ENCODE results near the gene TRPM2. TPM values are rescaled to one million over a fixed set of nuclear protein-coding genes. Genes with fewer than 3 reads are reported as not detected.

TRPM2 gene
- total and polyA plus RNA-seq, 2 donors (not counting 1 experiment from before 2014, with no cell fraction given): not detected

DNA sequence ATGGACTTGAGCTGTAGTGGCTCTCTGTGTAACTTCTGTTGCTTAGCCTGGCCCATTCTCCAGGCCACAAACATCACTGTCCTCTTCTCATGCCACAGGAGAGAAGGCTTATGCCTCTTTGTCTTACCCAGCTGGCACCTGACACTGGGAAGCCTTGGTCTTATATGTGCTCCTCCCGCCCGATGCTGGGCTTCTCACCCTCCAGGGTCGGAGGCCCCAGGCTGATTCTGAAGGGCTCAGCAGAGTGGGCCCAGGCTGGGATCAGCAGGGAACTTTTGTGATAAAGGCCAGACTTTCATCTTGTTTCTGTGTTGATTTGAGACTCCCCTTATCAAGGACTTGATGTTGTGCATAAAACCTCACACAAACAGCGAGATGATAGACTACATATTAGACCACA is 29.8 kb downstream of the TRPM2 start:
- no peak overlapping the region for H3K27ac ChIP-seq (ENCODE audit: insufficient read depth, low read length)
- H3K4me2 ChIP-seq (ENCODE audit: extremely low read depth, insufficient read depth, low read length): no peak overlapping the region
- no peak overlapping the region for H2AFZ ChIP-seq (ENCODE audit: low read length)
- H3K4me3 ChIP-seq (replicated peaks in 1 of 4; ENCODE audit: control extremely low read depth in 1 of 4, insufficient read depth in 1 of 4, low read depth in 3 of 4, low read length in 4 of 4): no peak overlapping the region
- no peak overlapping the region for H3K9ac ChIP-seq (ENCODE audit: insufficient read depth, low read length)
- DNase-seq (ENCODE audit: low read depth in 2 of 2): no peak
- no peaks in the 10 kb centered on the region for H3K4me1 ChIP-seq (ENCODE audit: control insufficient read depth, extremely low read depth, insufficient read depth, low read length)
- H4K20me1 ChIP-seq (ENCODE audit: control insufficient read depth, extremely low read depth, insufficient read depth, low read length): no peaks in the 10 kb centered on the region
- no peaks in the 10 kb centered on the region for H3K27me3 ChIP-seq (ENCODE audit: control insufficient read depth, insufficient read depth, low read length)
- H3K9me3 ChIP-seq (ENCODE audit: control insufficient read depth, insufficient read depth, low read depth, low read length): no peaks in the 10 kb centered on the region
- no peaks in the 10 kb centered on the region for H3K79me2 ChIP-seq (ENCODE audit: control insufficient read depth, insufficient read depth, low read length)
- no peak for TF ChIP-seq EZH2 (IDR thresholded peaks at IDR 0.05; ENCODE audit: low read length, missing control alignments)
- TF ChIP-seq, protein P1, sequence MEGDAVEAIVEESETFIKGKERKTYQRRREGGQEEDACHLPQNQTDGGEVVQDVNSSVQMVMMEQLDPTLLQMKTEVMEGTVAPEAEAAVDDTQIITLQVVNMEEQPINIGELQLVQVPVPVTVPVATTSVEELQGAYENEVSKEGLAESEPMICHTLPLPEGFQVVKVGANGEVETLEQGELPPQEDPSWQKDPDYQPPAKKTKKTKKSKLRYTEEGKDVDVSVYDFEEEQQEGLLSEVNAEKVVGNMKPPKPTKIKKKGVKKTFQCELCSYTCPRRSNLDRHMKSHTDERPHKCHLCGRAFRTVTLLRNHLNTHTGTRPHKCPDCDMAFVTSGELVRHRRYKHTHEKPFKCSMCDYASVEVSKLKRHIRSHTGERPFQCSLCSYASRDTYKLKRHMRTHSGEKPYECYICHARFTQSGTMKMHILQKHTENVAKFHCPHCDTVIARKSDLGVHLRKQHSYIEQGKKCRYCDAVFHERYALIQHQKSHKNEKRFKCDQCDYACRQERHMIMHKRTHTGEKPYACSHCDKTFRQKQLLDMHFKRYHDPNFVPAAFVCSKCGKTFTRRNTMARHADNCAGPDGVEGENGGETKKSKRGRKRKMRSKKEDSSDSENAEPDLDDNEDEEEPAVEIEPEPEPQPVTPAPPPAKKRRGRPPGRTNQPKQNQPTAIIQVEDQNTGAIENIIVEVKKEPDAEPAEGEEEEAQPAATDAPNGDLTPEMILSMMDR (conservative IDR thresholded peaks at IDR 0.05 in 1 of 2, IDR thresholded peaks at IDR 0.05 in 1 of 2; ENCODE audit: low read depth in 1 of 2, low read length in 2 of 2): no peak
- no peaks in the 10 kb centered on the region for H3K36me3 ChIP-seq (ENCODE audit: control insufficient read depth, insufficient read depth, low read length)

DNA sequence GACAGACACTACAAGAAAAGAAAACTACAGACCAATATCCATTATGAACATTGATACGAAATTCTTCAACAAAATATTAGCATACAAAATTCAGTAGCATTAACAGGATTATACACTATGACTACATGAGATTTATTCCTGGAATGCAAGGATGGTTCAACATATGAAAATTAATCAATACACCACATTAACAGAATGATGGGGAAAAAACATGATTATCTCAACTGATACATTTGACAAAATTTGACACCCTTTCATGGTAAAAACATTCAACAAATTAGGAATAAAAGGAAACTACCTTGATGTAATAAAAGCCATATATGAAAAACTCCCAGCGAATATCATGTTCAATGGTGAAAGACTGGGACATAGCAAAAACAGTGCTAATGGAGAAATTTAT is 31.5 kb downstream of the TRPM2 start:
- no peak overlapping the region for H2AFZ ChIP-seq (ENCODE audit: low read length)
- no peak overlapping the region for H3K4me2 ChIP-seq (ENCODE audit: extremely low read depth, insufficient read depth, low read length)
- H3K27me3 ChIP-seq (ENCODE audit: control insufficient read depth, insufficient read depth, low read length): no peaks in the 10 kb centered on the region
- no peaks in the 10 kb centered on the region for H3K9me3 ChIP-seq (ENCODE audit: control insufficient read depth, insufficient read depth, low read depth, low read length)
- no peaks in the 10 kb centered on the region for H3K79me2 ChIP-seq (ENCODE audit: control insufficient read depth, insufficient read depth, low read length)
- H3K4me3 ChIP-seq (replicated peaks in 1 of 4; ENCODE audit: control extremely low read depth in 1 of 4, insufficient read depth in 1 of 4, low read depth in 3 of 4, low read length in 4 of 4): no peak overlapping the region
- TF ChIP-seq, protein P1 (conservative IDR thresholded peaks at IDR 0.05 in 1 of 2, IDR thresholded peaks at IDR 0.05 in 1 of 2; ENCODE audit: low read depth in 1 of 2, low read length in 2 of 2): no peak
- H4K20me1 ChIP-seq (ENCODE audit: control insufficient read depth, extremely low read depth, insufficient read depth, low read length): no peaks in the 10 kb centered on the region
- no peak overlapping the region for H3K9ac ChIP-seq (ENCODE audit: insufficient read depth, low read length)
- no peak for DNase-seq (ENCODE audit: low read depth in 2 of 2)
- H3K36me3 ChIP-seq (ENCODE audit: control insufficient read depth, insufficient read depth, low read length): no peaks in the 10 kb centered on the region
- H3K4me1 ChIP-seq (ENCODE audit: control insufficient read depth, extremely low read depth, insufficient read depth, low read length): no peaks in the 10 kb centered on the region
- H3K27ac ChIP-seq (ENCODE audit: insufficient read depth, low read length): no peak overlapping the region

DNA sequence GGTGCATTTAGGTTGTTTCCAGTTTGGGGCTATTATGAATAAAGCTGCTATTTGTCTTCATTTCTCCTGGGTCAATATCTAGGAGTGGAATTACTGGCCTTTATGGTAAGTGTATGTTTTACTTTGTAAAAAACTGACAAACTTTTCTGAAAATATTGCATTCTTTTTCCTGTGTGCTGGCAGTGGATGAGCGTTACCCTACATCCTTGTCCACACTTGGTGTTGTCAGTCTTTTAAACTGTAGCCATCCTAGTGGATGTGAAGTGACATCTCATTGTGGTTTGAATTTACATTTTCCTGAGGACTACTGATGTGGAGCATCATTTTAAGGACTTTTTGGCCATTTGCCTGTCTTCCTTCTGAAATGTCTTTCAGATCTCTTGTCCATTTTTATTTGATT is 35.9 kb downstream of the TRPM2 start:
- H3K9ac ChIP-seq (ENCODE audit: insufficient read depth, low read length): no peak overlapping the region
- H3K27ac ChIP-seq (ENCODE audit: insufficient read depth, low read length): no peak overlapping the region
- DNase-seq (ENCODE audit: low read depth in 2 of 2): no peak
- no peaks in the 10 kb centered on the region for H3K79me2 ChIP-seq (ENCODE audit: control insufficient read depth, insufficient read depth, low read length)
- TF ChIP-seq, protein P1 (conservative IDR thresholded peaks at IDR 0.05 in 1 of 2, IDR thresholded peaks at IDR 0.05 in 1 of 2; ENCODE audit: low read depth in 1 of 2, low read length in 2 of 2): no peak
- TF ChIP-seq EZH2 (IDR thresholded peaks at IDR 0.05; ENCODE audit: low read length, missing control alignments): no peak
- no peak overlapping the region for H3K4me3 ChIP-seq (replicated peaks in 1 of 4; ENCODE audit: control extremely low read depth in 1 of 4, insufficient read depth in 1 of 4, low read depth in 3 of 4, low read length in 4 of 4)
- H3K27me3 ChIP-seq (ENCODE audit: control insufficient read depth, insufficient read depth, low read length): no peaks in the 10 kb centered on the region
- no peaks in the 10 kb centered on the region for H4K20me1 ChIP-seq (ENCODE audit: control insufficient read depth, extremely low read depth, insufficient read depth, low read length)
- H3K36me3 ChIP-seq (ENCODE audit: control insufficient read depth, insufficient read depth, low read length): no peaks in the 10 kb centered on the region
- H3K4me2 ChIP-seq (ENCODE audit: extremely low read depth, insufficient read depth, low read length): no peak overlapping the region
- no peak overlapping the region for H2AFZ ChIP-seq (ENCODE audit: low read length)
- H3K9me3 ChIP-seq (ENCODE audit: control insufficient read depth, insufficient read depth, low read depth, low read length): no peaks in the 10 kb centered on the region
- H3K4me1 ChIP-seq (ENCODE audit: control insufficient read depth, extremely low read depth, insufficient read depth, low read length): no peaks in the 10 kb centered on the region
